Ectodermal cell (in vitro differentiated cells): ENCODE data around the gene TBC1D7.

Source experiments
- H3K27ac ChIP-seq: 2 replicates; pipeline ENCODE4 v1.7.0; 2013; ENCODE audit warnings: mild to moderate bottlenecking, low read depth, low read length; ENCODE audit not compliant: insufficient read depth, poor library complexity, severe bottlenecking
- H3K27me3 ChIP-seq: 2 replicates; pipeline ENCODE4 v1.7.0; 2013; ENCODE audit warnings: mild to moderate bottlenecking, low read length; ENCODE audit not compliant: insufficient read depth, control insufficient read depth, poor library complexity, severe bottlenecking
- H3K36me3 ChIP-seq: one replicate; pipeline ENCODE4 v1.7.0; 2013; ENCODE audit warnings: low read length; ENCODE audit not compliant: control insufficient read depth, insufficient read depth
- H3K4me1 ChIP-seq: one replicate; pipeline ENCODE4 v1.7.0; 2013; ENCODE audit warnings: low read length; ENCODE audit not compliant: control insufficient read depth, insufficient read depth
- H3K4me3 ChIP-seq: 2 replicates; pipeline ENCODE4 v1.7.0; 2013; ENCODE audit warnings: low read depth, low read length, control low read depth; ENCODE audit not compliant: insufficient read depth
- H3K9me3 ChIP-seq: 2 replicates; pipeline ENCODE4 v1.7.0; 2013; ENCODE audit warnings: mild to moderate bottlenecking, low read length, moderate library complexity; ENCODE audit not compliant: control insufficient read depth
- WGBS, 2 experiments: methylation state at CpG; one replicate each; pipeline ENCODE4 v1.1.7; 2013; ENCODE audit warnings: missing lambda C conversion rate in 2 of 2; 5-methylcytosine and 5-hydroxymethylcytosine counted together

TBC1D7 gene

DNA sequence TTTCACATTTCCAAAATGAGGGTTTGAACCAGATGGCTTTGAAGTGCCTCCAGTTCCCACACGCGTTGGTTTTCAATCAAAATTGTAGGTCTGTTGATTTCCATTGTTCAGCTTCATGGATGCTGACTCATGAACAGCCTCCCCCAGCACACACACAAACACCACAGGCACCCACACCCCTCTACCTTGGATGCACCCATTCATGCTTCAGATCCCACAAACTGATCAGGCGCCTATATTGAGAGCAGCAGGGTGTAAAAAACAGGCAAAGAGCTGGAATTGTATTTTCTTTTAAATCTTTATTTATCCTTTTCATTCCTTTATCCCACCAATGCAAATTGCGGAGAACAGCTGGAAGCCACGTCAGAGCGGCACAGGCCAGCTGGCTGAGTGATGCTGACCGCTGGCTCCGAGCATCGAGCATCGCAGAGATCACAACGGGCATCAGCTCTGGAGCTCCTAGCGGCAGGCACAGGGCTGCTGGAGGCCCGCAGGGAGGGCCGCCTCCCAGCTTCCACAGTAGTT lies 29.3 kb upstream of the TBC1D7 start:
- no peaks in the 10 kb centered on the region for H3K27me3 ChIP-seq
- no peak overlapping the region for H3K4me3 ChIP-seq
- H3K27ac ChIP-seq, result no peak overlapping the region
- 51 to 53% methylated on average over 14 of the region's 14 CpGs for WGBS, 2 experiments
- no peaks in the 10 kb centered on the region for H3K9me3 ChIP-seq
- no peaks in the 10 kb centered on the region for H3K36me3 ChIP-seq
- peaks cover 19% of the 10 kb centered on the region for H3K4me1 ChIP-seq

DNA sequence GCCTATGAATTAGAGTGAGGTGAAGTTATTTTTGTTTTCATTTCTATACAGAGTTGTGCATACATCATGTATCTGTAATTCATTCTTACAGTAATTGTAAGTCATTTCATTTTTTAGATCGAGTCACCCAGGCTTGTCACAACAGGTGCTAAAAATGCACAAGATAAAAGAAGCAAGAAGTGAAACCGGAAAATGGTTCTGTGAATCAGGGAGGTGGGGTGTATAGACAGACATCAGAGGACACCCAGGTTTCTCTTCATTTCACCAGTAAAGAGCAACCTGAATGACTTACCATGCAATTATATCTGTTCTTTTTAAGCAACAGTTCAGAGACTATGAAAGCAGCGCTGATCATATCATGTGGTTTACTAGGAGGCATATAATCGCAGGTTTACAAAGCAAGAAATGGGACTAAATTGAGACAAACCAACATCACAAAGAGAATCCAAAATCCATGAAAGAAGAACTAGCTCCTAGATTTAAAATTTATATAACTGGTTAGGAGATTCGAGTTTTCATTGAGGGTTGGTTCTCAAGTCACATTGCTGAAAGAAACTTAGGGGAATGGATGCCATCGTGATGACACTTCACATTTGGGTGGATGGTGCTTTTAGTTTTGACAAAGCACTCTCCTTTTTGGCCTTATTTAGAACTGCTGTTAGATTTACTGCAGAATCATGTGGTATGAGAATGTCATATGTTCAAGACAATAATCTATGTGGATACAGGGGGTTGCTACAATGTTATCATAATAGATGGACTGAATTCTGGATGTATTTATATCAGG lies 27.9 kb upstream of the TBC1D7 start:
- H3K27me3 ChIP-seq, result no peaks in the 10 kb centered on the region
- peaks cover 21% of the 10 kb centered on the region for H3K4me1 ChIP-seq
- H3K36me3 ChIP-seq, result no peaks in the 10 kb centered on the region
- no peak overlapping the region for H3K4me3 ChIP-seq
- no peak overlapping the region for H3K27ac ChIP-seq
- H3K9me3 ChIP-seq, result no peaks in the 10 kb centered on the region
- WGBS, 2 experiments, result 89 to 96% methylated on average over 6 of the region's 6 CpGs

- Histone ChIP-seq H3K27ac (no peak overlapping the region), H3K4me3 (no peak overlapping the region)
- 92 to 93% methylated on average over 7 of the region's 7 CpGs for WGBS, 2 experiments
These were observed 27.0 kb upstream of the TBC1D7 start for GRCh38 chr6:13355043-13355945.

DNA sequence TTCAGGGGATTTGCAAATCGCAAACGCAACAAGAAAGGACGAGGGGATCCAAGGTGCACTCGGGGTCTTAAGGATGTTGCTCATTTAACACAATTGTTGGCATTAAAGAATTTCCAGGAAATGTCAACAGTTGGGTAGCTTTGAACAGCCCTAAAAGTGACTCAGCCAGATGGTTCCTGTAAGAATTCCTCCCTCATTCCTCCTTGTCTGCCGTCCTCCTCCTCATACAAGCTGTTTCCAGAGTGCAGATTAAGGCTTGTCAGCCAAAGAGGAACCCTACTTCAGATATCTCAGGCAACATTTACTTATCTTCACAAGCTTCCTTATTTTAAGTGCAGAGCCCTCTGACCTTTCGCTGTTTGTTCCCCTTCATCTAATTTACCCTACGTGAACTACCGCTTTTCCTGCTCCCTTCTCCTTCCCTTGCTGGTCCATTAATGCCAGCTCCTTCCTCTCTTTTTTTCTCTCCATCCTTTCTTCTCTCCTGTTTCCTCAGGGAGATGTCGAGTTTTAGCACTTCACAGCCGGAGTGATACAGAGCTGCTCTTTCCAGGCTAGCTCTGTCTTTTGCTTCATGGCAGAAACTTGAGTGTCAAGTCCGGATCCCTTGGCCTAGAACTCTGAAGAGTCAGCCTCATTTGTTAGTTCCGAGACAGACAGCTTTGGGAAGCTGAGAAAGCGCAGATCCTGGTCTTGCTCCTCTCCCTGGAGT lies 26.1 kb upstream of the TBC1D7 start:
- no peak overlapping the region for H3K4me3 ChIP-seq
- no peaks in the 10 kb centered on the region for H3K9me3 ChIP-seq
- no peak overlapping the region for H3K27ac ChIP-seq
- H3K27me3 ChIP-seq, result no peaks in the 10 kb centered on the region
- peaks cover 38% of the 10 kb centered on the region for H3K4me1 ChIP-seq
- 90% methylated on average over 13 of the region's 13 CpGs for WGBS, 2 experiments
- no peaks in the 10 kb centered on the region for H3K36me3 ChIP-seq

More at GRCh38 chr6:13355043-13355945, 27.0 kb upstream of the TBC1D7 start:
- no peaks in the 10 kb centered on the region for H3K27me3 ChIP-seq
- H3K9me3 ChIP-seq, result no peaks in the 10 kb centered on the region
- H3K36me3 ChIP-seq, result no peaks in the 10 kb centered on the region
- peaks cover 30% of the 10 kb centered on the region for H3K4me1 ChIP-seq

GRCh38 chr6:13352165-13352564 lies 23.8 kb upstream of the TBC1D7 start:
- Histone ChIP-seq H3K4me1 (peaks cover 25% of the 10 kb centered on the region), H3K27ac (no peak overlapping the region), H3K27me3 (no peaks in the 10 kb centered on the region), H3K9me3 (no peaks in the 10 kb centered on the region), H3K36me3 (no peaks in the 10 kb centered on the region), H3K4me3 (no peak overlapping the region)
- 96% methylated on average over 5 to 8 of the region's 9 CpGs for WGBS, 2 experiments

- Histone ChIP-seq H3K4me3 (no peak overlapping the region), H3K36me3 (no peaks in the 10 kb centered on the region), H3K27me3 (no peaks in the 10 kb centered on the region), H3K27ac (peak overlapping the region; percentile 90), H3K9me3 (no peaks in the 10 kb centered on the region), H3K4me1 (peaks cover 25% of the 10 kb centered on the region)
- WGBS, 2 experiments, result 6 to 7% methylated on average over 12 of the region's 12 CpGs
These were observed 22.9 kb upstream of the TBC1D7 start for GRCh38 chr6:13351271-13351670.

GRCh38 chr6:13349811-13350506 lies 21.6 kb upstream of the TBC1D7 start:
- peaks cover 25% of the 10 kb centered on the region for H3K4me1 ChIP-seq
- H3K4me3 ChIP-seq, result no peak overlapping the region
- H3K27ac ChIP-seq, result peak overlapping the region; percentile 38
- no peaks in the 10 kb centered on the region for H3K27me3 ChIP-seq
- H3K36me3 ChIP-seq, result no peaks in the 10 kb centered on the region
- H3K9me3 ChIP-seq, result no peaks in the 10 kb centered on the region
- WGBS, 2 experiments, result 93% methylated on average over 7 to 8 of the region's 8 CpGs

DNA sequence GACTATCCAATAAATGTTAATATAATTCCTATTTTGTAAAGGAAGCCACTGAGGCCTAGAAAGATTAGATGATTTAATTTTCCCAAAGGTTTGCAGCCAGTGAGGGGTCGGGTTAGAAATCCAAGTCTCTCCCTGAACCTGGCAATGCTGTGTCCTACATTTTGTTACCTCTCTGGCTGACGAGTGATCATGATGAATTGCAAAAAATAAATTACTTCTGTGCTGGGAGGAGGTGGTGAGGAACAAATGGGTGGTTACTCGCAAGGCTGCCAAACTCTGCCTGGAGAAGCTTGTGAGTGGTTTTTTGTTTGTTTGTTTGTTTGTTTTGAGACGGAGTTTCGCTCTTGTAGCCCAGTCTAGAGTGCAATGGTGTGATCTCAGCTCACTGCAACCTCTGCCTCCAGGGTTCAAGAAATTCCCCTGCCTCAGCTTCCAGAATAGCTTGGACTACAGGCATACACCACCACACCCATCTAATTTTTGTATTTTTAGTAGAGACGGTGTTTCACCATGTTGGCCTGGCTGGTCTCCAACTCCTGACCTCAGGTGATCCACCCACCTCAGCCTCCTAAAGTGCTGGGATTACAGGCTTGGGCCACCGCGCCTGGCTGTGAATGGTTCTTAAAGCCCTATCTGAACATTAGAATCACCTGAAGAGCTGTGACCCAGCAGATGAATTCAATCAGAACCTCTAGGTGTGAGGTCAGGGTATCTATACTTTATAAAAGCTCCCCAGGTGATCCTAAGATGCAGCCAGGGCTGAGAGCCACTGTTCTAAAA lies 20.2 kb upstream of the TBC1D7 start:
- no peaks in the 10 kb centered on the region for H3K36me3 ChIP-seq
- 92 to 93% methylated on average over 8 of the region's 8 CpGs for WGBS, 2 experiments
- no peaks in the 10 kb centered on the region for H3K27me3 ChIP-seq
- no peaks in the 10 kb centered on the region for H3K9me3 ChIP-seq
- H3K27ac ChIP-seq, result no peak overlapping the region
- peaks cover 20% of the 10 kb centered on the region for H3K4me1 ChIP-seq
- no peak overlapping the region for H3K4me3 ChIP-seq

GRCh38 chr6:13346245-13346644 lies 17.9 kb upstream of the TBC1D7 start:
- Histone ChIP-seq H3K4me1 (peaks cover 18% of the 10 kb centered on the region), H3K9me3 (no peaks in the 10 kb centered on the region), H3K27ac (no peak overlapping the region), H3K27me3 (no peaks in the 10 kb centered on the region), H3K36me3 (no peaks in the 10 kb centered on the region), H3K4me3 (no peak overlapping the region)
- WGBS, 2 experiments, result 93 to 97% methylated on average over 2 to 5 of the region's 5 CpGs
